Mesodermal cell (in vitro differentiated cells): ENCODE measurements around the gene FXYD7. TPM values are rescaled to one million over a fixed set of nuclear protein-coding genes. Genes with fewer than 3 reads are reported as not detected.

Source experiments
- H3K27ac ChIP-seq: 2 replicates; pipeline ENCODE4 v1.7.0; 2013; ENCODE audit warnings: mild to moderate bottlenecking, low read depth, low read length, moderate library complexity; ENCODE audit not compliant: severe bottlenecking
- H3K36me3 ChIP-seq: 2 replicates; pipeline ENCODE4 v1.7.1; 2013; ENCODE audit warnings: mild to moderate bottlenecking, low read length, moderate library complexity; ENCODE audit not compliant: control insufficient read depth, insufficient read depth
- H3K4me1 ChIP-seq: one replicate; pipeline ENCODE4 v1.7.1; 2013; ENCODE audit warnings: mild to moderate bottlenecking, low read length; ENCODE audit not compliant: insufficient read depth, control insufficient read depth, poor library complexity, severe bottlenecking
- H3K4me3 ChIP-seq: 2 replicates; pipeline ENCODE4 v1.7.0; 2013; ENCODE audit warnings: low read length, control low read depth, mild to moderate bottlenecking; ENCODE audit not compliant: insufficient read depth, poor library complexity, severe bottlenecking; ENCODE audit errors: extremely low read depth
- H3K9me3 ChIP-seq: 2 replicates; pipeline ENCODE4 v1.7.1; 2013; ENCODE audit warnings: mild to moderate bottlenecking, low read length, moderate library complexity; ENCODE audit not compliant: control insufficient read depth
- WGBS, 2 experiments: methylation state at CpG; one replicate each; pipeline ENCODE4 v1.1.5; 2013; ENCODE audit warnings: missing lambda C conversion rate in 2 of 2; ENCODE audit not compliant: insufficient coverage in 2 of 2; 5-methylcytosine and 5-hydroxymethylcytosine counted together
- polyA plus RNA-seq, 2 experiments: library from polyadenylated mRNA; stranded (reverse); fragments of 50-300 nt; gene quantifications; one replicate each; pipeline ENCODE4 v1.2.3, GENCODE V29; 2013

Gene FXYD7, protein sequence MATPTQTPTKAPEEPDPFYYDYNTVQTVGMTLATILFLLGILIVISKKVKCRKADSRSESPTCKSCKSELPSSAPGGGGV
- 1.8 TPM for polyA plus RNA-seq (2013, experiment 1 of 2)
- polyA plus RNA-seq (2013, experiment 2 of 2): 2.0 TPM

DNA sequence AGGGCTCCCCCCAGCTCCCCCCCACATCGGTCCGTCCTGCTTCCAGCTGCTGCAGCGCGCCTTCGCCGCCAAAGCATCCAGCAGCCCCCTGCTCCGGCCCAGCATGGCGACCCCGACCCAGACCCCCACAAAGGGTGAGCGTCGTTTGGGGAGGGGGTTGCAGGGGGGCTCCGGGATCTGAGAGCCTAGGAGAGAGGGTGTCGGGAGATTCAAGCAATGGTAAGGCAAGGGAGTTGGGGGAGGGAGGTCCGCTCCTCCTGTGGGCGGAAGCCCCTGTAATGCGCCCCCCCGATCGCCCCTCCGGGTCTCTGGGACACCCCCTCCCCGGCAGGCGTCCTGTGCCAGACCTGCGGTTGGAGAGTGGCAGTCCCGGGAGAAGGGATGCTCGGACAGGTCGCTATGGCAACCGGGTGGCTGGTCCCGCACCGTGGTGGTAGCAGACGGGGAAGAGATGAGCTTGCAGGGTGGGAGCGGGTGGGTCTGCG, at the start of gene FXYD7:
FXYD7 (plus strand) TSS at position 25 of the 485 bp plus-strand sequence; CDS start at position 104, 79 bp downstream.
- H3K4me1 ChIP-seq: peaks cover 22% of the 10 kb centered on the region
- H3K36me3 ChIP-seq: no peaks in the 10 kb centered on the region
- peak within 1 kb of the TSS; percentile 26 for H3K4me3 ChIP-seq
- H3K9me3 ChIP-seq: no peaks in the 10 kb centered on the region
- 6 to 8% methylated on average over 7 to 17 of the region's 31 CpGs for WGBS, 2 experiments
- no peak within 1 kb of the TSS for H3K27ac ChIP-seq

GRCh38 chr19:35093430-35093829, 49.6 kb upstream of the FXYD7 start:
- Histone ChIP-seq H3K9me3 (no peaks in the 10 kb centered on the region), H3K36me3 (no peaks in the 10 kb centered on the region)
- WGBS, 2 experiments: 95 to 97% methylated on average over 5 of the region's 5 CpGs

DNA sequence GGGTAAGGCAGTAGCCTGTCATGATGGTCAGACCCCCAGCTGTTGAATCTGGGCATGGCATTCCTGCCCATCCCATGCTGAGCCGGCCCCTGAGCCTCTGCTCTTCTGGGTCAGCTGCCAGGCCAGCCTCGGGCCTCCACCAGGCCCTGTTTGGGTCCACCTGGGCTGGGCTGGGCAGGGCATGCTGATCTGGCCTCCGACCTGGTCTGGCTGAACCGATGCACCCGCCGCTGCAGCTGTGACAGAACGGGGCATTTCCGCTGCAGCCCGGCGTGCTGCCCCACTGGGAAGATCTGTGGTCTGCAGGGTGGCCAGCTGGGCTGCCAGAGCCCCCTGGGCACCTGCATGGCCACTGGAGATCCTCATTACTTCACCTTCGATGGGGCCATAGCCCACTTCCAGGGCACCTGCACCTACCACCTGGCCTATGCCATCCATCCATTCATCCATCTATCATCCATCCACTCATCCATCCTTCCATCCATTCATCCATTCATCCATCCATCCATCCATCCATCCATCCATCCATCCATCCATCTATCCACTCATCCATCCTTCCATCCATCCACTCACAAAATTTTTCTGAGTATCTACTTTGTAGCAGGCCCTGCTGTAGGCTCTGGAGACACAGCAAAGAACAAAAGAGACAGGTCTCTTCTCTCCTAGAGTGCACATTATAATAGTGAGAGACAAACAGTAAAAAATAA, 49.0 kb upstream of the FXYD7 start:
- Histone ChIP-seq H3K4me1 (no peaks in the 10 kb centered on the region), H3K36me3 (no peaks in the 10 kb centered on the region), H3K9me3 (no peaks in the 10 kb centered on the region), H3K27ac (no peak overlapping the region), H3K4me3 (no peak overlapping the region)
- 89 to 92% methylated on average over 11 of the region's 11 CpGs for WGBS, 2 experiments

More at GRCh38 chr19:35093430-35093829, 49.6 kb upstream of the FXYD7 start:
- H3K4me3 ChIP-seq: no peak overlapping the region
- peaks cover 6% of the 10 kb centered on the region for H3K4me1 ChIP-seq
- no peak overlapping the region for H3K27ac ChIP-seq

DNA sequence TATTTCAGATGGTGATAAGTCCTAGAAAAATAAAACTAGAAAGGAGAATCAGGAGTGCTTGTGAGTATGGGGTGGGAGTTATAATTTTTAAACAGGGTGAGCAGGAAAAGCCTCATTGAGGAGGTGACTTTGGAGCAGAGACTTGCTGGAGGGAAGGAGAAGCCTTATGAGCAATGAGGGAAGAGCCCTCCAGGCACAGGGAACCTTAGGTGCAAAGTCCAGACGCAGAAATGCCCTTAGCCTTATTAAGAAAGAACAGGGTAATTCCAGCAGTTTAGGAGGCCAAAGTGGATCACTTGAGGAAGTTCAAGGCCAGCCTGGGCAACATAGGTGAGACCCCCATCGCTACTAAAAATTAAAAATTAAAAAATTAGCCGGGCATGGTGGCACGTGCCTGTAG, 48.4 kb upstream of the FXYD7 start:
- 93 to 96% methylated on average over 3 to 4 of the region's 4 CpGs for WGBS, 2 experiments
- H3K9me3 ChIP-seq: no peaks in the 10 kb centered on the region
- H3K27ac ChIP-seq: no peak overlapping the region
- no peak overlapping the region for H3K4me3 ChIP-seq
- H3K4me1 ChIP-seq: no peaks in the 10 kb centered on the region
- H3K36me3 ChIP-seq: no peaks in the 10 kb centered on the region

DNA sequence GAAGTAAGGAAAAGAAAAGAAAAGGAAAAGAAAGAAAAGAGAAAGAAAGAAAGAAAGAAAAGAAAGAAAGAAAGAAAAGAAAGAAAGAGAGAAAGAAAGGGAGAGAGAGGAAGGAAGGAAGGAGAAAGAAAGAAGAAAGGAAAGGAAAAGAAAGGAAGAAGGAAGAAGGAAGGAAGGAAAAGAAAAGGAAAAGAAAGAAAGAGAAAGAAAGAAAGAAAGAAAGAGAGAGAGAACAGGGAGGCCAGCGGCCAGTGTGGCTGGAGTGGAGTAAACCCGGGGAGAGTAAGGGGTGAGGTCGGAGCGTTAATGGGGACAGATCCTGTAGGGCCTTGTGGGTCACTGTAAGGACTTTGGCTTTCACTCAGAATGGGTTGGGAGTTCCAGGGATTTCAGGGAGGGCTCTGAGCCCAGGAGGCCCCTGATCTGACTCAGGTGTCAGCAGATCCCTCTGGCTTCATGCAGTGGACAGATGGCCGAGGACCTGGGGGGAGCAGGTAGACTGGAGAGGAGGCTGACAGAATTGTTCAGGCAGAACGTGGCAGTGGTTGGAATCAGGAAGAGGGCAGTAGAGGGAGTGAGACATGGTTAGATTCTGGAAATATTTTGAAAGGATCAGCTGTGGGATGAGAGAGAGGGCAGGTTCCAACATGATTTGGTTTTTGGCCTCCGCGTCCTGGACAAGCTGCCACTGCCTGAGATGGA, 47.2 kb upstream of the FXYD7 start:
- H3K9me3 ChIP-seq: no peaks in the 10 kb centered on the region
- 76 to 79% methylated on average over 8 of the region's 8 CpGs for WGBS, 2 experiments
- no peaks in the 10 kb centered on the region for H3K4me1 ChIP-seq
- no peak overlapping the region for H3K4me3 ChIP-seq
- no peaks in the 10 kb centered on the region for H3K36me3 ChIP-seq
- no peak overlapping the region for H3K27ac ChIP-seq

- Histone ChIP-seq H3K9me3 (no peaks in the 10 kb centered on the region), H3K27ac (no peak overlapping the region), H3K4me1 (no peaks in the 10 kb centered on the region), H3K4me3 (no peak overlapping the region), H3K36me3 (no peaks in the 10 kb centered on the region)
- WGBS, 2 experiments: 93 to 95% methylated on average over 25 to 28 of the region's 29 CpGs
Observed at GRCh38 chr19:35098413-35099049, 44.5 kb upstream of the FXYD7 start.

GRCh38 chr19:35099155-35099896, 43.7 kb upstream of the FXYD7 start:
- Histone ChIP-seq H3K4me1 (no peaks in the 10 kb centered on the region), H3K27ac (no peak overlapping the region), H3K4me3 (no peak overlapping the region), H3K36me3 (no peaks in the 10 kb centered on the region), H3K9me3 (no peaks in the 10 kb centered on the region)
- 86 to 88% methylated on average over 20 of the region's 21 CpGs for WGBS, 2 experiments

DNA sequence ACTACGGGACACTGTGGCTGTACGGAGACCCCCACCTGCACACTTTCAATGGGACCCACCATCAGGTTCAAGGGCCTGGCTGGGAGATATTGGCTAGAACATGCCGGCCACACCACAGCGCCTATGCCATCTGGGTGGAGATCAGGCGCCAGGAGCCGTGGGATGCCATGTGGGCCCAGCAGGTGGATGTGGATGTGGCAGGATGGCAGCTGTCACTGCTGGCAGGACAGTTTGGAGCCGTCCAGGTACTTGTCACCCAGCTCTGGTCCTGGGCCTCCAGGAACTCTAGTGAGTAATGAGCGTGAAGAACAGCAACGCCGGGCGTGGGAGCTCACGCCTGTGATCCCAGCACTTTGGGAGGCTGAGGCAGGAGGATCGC, 43.2 kb upstream of the FXYD7 start:
- H3K4me1 ChIP-seq: no peaks in the 10 kb centered on the region
- 93 to 99% methylated on average over 11 to 12 of the region's 13 CpGs for WGBS, 2 experiments
- H3K27ac ChIP-seq: no peak overlapping the region
- H3K4me3 ChIP-seq: no peak overlapping the region
- H3K36me3 ChIP-seq: no peaks in the 10 kb centered on the region
- H3K9me3 ChIP-seq: no peaks in the 10 kb centered on the region

GRCh38 chr19:35100588-35101533, 42.2 kb upstream of the FXYD7 start:
- H3K4me1 ChIP-seq: no peaks in the 10 kb centered on the region
- H3K36me3 ChIP-seq: no peaks in the 10 kb centered on the region
- no peaks in the 10 kb centered on the region for H3K9me3 ChIP-seq
- no peak overlapping the region for H3K4me3 ChIP-seq
- WGBS, 2 experiments: 83 to 84% methylated on average over 16 of the region's 16 CpGs
- H3K27ac ChIP-seq: no peak overlapping the region
